Left renal pelvis (tissue), 4 donors: ENCODE data around the gene PRDM15. TPM values are rescaled to one million over a fixed set of nuclear protein-coding genes. Genes with fewer than 3 reads are reported as not detected.

Source experiments
- DNase-seq, 4 donors: peaks; one replicate each; pipeline ENCODE4 v3.0.0-alpha.2; 2013; ENCODE audit warnings: low read depth in 4 of 4, low spot score in 3 of 4
- polyA plus RNA-seq, 4 donors: library from polyadenylated mRNA; unstranded; fragments of 120-200 nt; gene quantifications; one replicate each; pipeline ENCODE4 v1.2.1, GENCODE V29; 2013; ENCODE audit not compliant: insufficient read length in 4 of 4

PRDM15 gene
- polyA plus RNA-seq, 4 donors: 5.7 to 8.0 (median 6.2) TPM

GRCh38 chr21:41830145-41830707 lies 48.9 kb downstream of the PRDM15 start:
- DNase-seq: no peak

DNA sequence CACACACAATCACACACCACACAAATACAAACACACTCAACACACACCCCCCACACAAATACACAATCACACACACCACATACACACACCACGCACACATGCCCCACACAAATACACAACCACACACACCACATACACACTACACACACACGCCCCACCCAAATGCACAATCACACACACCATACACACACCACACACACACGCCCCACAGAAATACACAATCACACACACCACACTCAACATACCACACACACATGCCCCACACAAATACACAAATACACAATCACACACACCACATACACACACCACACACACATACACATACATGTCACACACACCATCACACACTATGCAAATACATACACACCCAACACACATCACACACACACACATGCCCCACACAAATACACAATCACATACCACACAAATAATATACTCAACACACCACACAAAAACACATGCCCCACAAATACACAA lies 50.2 kb downstream of the PRDM15 start:
- no peak for DNase-seq

DNA sequence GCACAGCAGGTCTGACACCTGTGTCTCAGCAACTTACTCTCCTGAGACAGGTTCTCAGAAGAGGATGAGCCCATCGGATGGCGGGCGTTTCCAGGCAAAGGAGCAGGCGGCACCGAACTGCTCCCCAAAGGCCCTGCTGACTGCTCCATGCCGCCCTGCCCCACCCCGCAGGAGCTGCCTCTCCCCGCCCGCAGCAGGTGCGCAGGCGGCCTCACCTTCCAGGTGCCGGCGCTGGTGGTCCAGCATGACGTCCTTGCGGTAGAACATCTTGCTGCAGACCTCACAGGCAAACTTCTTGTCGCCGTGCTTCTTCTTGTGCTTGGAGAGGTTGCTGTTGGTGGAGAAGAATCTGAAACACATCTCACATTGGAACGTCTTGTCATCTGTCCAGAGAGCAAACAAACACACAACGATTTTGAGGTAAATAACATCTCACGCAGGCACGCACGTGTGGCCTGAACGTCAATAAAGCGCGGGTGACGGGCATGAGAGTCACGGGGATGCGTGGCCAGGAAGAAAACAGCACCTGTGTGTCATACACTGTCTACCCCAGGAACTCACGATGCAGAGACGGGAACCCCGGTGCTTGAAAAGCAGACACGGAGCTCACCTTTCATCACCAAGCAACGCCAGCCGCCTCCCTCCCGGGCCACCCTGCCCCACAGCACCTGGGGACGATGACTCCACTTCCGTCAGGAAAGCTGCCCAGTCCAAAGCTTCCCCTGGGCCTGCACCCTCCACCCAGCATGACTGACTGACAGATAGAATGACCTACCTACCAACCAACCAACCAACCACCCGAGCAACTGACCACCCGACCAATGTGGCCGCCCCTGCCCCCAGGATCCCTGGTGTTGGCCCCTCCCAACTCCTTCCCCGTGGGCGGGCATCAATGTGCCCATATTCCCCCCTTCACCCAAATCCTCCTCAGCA lies 50.9 kb downstream of the PRDM15 start:
- DNase-seq: no peak

- DNase-seq: no peak
These were observed 53.3 kb downstream of the PRDM15 start for GRCh38 chr21:41825881-41826280.

GRCh38 chr21:41825216-41825615 lies 53.9 kb downstream of the PRDM15 start:
- no peak for DNase-seq

DNA sequence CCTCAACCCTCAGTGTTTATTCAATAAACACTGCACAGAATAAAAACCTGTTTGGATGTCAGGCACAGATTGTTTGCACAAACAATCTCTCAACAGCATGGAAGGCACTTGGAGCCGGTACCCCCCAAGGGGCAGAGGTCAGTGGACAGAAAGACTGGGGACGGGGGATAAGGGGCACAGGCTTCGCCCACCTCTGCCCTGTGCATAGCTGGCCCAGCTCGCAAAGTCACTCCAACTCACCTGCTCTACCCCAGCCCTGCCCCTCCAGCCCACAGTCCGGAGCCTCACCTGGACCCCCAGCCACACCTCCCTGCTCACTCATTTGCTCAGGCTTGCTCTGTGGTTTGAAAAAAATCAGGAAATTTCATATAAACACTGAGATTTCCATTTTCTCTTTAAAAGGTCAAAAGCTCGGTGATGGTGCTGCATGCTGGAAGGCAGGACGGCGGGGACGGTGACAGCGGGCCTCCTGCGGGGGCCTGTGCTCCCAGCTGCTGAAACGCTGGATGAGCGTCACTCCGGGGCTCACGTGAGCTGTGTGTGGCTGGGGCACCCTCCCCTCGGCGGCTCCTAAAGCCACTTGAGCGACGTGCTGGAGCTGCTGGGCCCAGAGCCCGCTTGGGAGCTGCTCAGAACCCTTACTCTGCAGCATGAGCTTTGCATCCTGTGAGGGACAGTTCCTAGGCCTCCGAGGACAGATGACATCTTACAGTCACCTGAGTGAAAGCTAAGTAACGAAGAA lies 54.5 kb downstream of the PRDM15 start:
- no peak for DNase-seq

GRCh38 chr21:41823906-41824305 lies 55.2 kb downstream of the PRDM15 start:
- DNase-seq: no peak

DNA sequence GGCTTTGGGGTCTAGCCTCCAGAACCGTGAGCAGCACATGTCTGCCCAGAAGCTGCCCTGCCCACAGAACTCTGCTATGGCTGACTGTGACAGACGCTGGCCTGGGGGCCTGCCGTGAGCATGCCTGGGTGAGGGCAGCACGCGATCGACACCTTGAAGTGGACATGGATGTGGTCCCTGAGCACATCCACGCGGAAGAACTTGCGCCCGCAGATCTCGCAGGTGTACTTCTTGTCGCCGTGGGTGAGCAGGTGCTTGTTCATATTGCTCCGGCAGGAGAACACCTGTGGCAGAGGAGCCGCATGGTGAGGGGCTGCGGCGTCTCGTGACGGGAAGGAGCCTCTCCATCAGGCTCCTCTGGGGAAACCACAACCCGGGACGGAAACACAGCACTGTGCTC lies 56.0 kb downstream of the PRDM15 start:
- no peak for DNase-seq

GRCh38 chr21:41821756-41822431 lies 57.2 kb downstream of the PRDM15 start:
- no peak for DNase-seq

- no peak for DNase-seq
These were observed 57.9 kb downstream of the PRDM15 start for GRCh38 chr21:41821081-41821755.

DNA sequence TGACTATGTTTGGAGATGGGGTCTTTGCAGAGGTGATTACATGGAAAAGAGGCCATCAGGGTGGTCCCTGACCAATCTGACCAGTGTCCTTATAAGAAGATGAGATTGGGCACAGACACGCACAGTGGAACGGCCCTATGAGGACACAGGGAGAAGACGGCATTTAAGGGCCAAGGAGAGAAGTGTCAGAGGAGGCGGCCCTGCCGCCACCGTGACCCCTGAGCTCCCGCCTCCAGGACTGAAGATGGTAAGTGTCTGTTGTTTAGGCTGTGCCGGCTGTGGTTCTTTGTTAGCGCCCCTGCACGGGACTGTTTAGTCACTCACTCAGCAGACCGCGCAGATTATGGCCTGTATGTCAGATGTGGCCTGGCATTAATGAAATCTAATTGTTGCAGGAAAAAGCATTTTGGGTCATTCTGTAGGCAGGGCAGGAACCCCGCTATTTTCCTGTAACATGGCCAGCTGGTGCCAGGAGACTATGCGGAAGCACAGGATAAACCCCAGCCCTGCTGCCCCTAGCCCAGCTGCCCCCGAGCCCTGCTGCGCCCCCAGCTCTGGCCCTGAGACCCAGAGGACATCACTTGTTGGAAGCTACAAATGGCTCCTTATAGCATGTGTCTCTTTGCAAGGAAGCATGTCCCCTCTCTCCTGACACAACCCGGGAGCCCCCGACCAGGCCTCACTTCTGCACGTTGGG lies 58.6 kb downstream of the PRDM15 start:
- DNase-seq: no peak

DNA sequence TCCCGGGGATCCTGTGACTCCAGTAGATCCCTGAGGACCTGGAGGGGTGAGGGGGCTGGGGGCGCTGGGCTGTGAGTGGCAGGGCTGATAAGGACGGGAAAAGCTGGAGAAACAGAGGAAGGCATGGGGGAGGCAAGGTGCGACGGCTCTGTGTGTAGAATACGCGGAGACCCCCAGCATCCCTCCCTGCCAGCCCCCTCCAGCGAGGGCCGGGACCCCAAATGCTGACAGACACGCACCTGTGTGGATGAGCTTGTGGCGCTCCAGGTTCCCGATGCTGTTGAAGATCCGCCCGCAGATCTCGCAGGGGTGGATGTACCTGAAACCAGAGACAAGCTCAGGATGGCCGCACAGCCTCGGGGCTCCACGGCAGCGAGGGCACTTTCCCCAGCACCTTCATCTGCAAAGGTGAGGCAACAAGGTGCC lies 59.3 kb downstream of the PRDM15 start:
- DNase-seq: no peak

DNA sequence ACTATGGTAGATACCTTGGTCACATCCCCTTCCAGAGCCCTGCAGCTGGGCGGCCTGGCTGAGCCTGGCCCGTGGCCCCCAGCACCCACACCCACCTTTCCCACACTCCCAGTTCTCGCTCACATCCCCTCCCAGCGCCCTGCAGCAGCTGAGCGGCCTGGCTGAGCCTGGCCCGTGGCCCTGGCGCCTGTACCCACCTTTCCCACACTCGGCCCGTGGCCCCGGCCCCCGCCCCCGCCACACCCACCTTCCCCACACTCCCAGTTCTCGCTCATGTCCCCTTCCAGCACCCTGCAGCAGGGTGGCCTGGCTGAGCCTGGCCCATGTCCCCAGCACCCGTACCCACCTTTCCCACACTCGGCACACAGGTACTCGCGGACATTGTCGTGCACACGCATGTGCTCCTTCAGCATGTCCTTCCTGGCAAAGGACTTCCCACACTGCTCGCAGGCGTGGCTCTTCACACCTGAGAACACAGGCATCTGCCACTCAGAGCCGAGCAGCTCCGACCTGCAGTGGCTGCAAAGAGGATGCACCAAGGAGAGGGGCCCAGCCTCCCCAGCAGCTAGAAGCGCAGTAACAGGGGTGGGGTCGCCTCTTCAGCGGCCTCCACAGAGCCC lies 59.8 kb downstream of the PRDM15 start:
- no peak for DNase-seq

GRCh38 chr21:41817877-41818855 lies 61.0 kb downstream of the PRDM15 start:
- no peak for DNase-seq

GRCh38 chr21:41817228-41817627 lies 61.9 kb downstream of the PRDM15 start:
- peak in 2 of 4 donors; percentile 26 to 31 for DNase-seq

DNA sequence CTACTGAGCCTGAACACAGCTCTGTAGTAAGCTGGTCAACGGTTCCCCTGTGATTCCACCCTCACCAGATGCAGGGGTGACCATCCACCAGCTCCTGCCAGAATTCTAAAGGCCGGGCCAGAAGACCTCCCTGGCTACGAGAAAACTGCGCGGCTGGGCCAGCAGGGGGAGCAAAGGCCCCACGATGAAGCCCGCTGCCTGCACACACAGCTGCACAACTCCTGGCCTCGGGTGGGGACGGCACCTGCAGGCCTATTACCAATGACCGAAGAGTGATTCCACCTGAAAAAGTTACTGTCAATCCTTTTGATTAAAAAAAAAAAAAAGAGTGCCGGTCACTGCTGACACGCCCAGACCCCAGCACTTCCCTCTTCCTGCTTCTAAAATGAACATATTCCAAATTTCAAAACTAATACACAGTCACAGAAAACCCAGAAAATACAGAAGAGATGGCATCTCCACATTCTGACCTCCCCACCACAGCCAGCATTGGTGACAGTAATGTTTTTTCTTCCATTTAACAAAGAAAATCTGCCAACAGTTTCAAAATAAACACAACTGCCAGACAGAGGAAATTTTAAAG lies 62.5 kb downstream of the PRDM15 start:
- no peak for DNase-seq
